ENCODE results near the gene TNNC2. TPM values are rescaled to one million over a fixed set of nuclear protein-coding genes. Genes with fewer than 3 reads are reported as not detected.

TNNC2 gene
- total and polyA plus RNA-seq, 2 of the 8 experiments (the other 6 are each of a cell fraction or from before 2014, with no cell fraction given), result 5.7 to 7.6 TPM

GRCh38 chr20:45780159-45780558 lies 47.0 kb downstream of the TNNC2 start:
- CTCF ChIA-PET (ENCODE audit: partially characterized antibody), result interaction anchor here (0.6 to 2.4 kb wide), 3 partner anchors 9 to 408 kb away, joined by 4 to 23 read pairs (median 4); no protein-coding TSS in a partner anchor
- H3K23ac ChIP-seq (ENCODE audit: insufficient read length), result no peak overlapping the region
- H3K14ac ChIP-seq (ENCODE audit: insufficient read length), result no peak overlapping the region
- no peaks in the 10 kb centered on the region for H3K27me3 ChIP-seq (replicated peaks in 1 of 4; ENCODE audit: control insufficient read depth in 3 of 4, extremely low read depth in 1 of 4, insufficient read depth in 3 of 4, low read length in 3 of 4)
- H3K79me1 ChIP-seq (ENCODE audit: low read depth, low read length), result no peaks in the 10 kb centered on the region
- 84% methylated on average over 4 of the region's 4 CpGs; no CpG with 5 or more reads in 1 of the 2 experiments for WGBS, 2 experiments (ENCODE audit: extremely low coverage in 1 of 2, insufficient coverage in 1 of 2, insufficient read length in 1 of 2, insufficient replicate concordance in 2 of 2, low coverage in 1 of 2, low lambda C conversion rate in 2 of 2, missing lambda C conversion rate in 1 of 2)
- no peak overlapping the region for H3K27ac ChIP-seq (ENCODE audit: low read depth, low read length)
- no peak overlapping the region for H3K18ac ChIP-seq (ENCODE audit: extremely low read depth, low read length)
- H4K8ac ChIP-seq (ENCODE audit: extremely low read depth, insufficient read depth, low read length), result no peak overlapping the region
- H3K36me3 ChIP-seq (ENCODE audit: control insufficient read depth in 2 of 4, insufficient read depth in 4 of 4, low read length in 3 of 4), result no peaks in the 10 kb centered on the region
- no peaks in the 10 kb centered on the region for H3K79me2 ChIP-seq (ENCODE audit: control insufficient read depth in 1 of 2, insufficient read depth in 2 of 2, low read length in 2 of 2)
- H2BK120ac ChIP-seq (replicated peaks; ENCODE audit: low read depth, low read length), result no peak overlapping the region
- no peak overlapping the region for H2BK5ac ChIP-seq (ENCODE audit: low read depth, low read length)
- H3K4me1 ChIP-seq (replicated peaks in 1 of 4; ENCODE audit: control insufficient read depth in 3 of 4, insufficient read depth in 4 of 4, low read length in 3 of 4), result no peaks in the 10 kb centered on the region
- POLR2A ChIA-PET (ENCODE audit: partially characterized antibody), result no interaction called here
- no peak for DNase-seq (ENCODE audit: low read depth in 1 of 2, low spot score in 2 of 2)
- no peak overlapping the region for H2BK20ac ChIP-seq (ENCODE audit: low read length)
- no peak overlapping the region for H3K4me2 ChIP-seq (ENCODE audit: insufficient read depth in 1 of 2, low read depth in 2 of 2, low read length in 2 of 2)
- H2AK5ac ChIP-seq (ENCODE audit: low read depth, low read length), result no peak overlapping the region
- H3K9ac ChIP-seq (replicated peaks in 1 of 4; ENCODE audit: extremely low read depth in 1 of 4, low read depth in 3 of 4, low read length in 3 of 4), result no peak overlapping the region
- no peak overlapping the region for H4K91ac ChIP-seq (replicated peaks; ENCODE audit: insufficient read length, low read length)
- H3K56ac ChIP-seq (replicated peaks; ENCODE audit: insufficient read length, low read depth, low read length), result no peak overlapping the region
- FAIRE-seq, result no peak
- no peaks in the 10 kb centered on the region for H3K9me3 ChIP-seq (ENCODE audit: insufficient read depth in 2 of 2, low read depth in 1 of 2, low read length in 1 of 2)
- H2AFZ ChIP-seq (ENCODE audit: low read length), result no peak overlapping the region
- H3K4ac ChIP-seq (replicated peaks; ENCODE audit: insufficient read length, low read depth, low read length), result no peak overlapping the region
- no peaks in the 10 kb centered on the region; the same call in 1 of the 2 replicates for H3K23me2 ChIP-seq (ENCODE audit: low read depth, low read length)
- H3K4me3 ChIP-seq (ENCODE audit: extremely low read depth in 1 of 4, insufficient read depth in 2 of 4, low read depth in 3 of 4, low read length in 4 of 4), result no peak overlapping the region
- no peaks in the 10 kb centered on the region for H4K20me1 ChIP-seq (replicated peaks in 1 of 2; ENCODE audit: control insufficient read depth in 1 of 2, insufficient read depth in 2 of 2, low read length in 2 of 2)
- no peak overlapping the region for H4K5ac ChIP-seq (ENCODE audit: insufficient read length, low read depth, low read length)
- no peak overlapping the region for H2BK15ac ChIP-seq (ENCODE audit: low read length)
- no peak overlapping the region for H2BK12ac ChIP-seq (ENCODE audit: low read depth, low read length)
- no peak for TF ChIP-seq SP1 (IDR thresholded peaks at IDR 0.05; ENCODE audit: low read depth, low read length)
- TF ChIP-seq FOSL1 (IDR thresholded peaks at IDR 0.05; ENCODE audit: insufficient read depth, low read depth, low read length), result no peak
- no peak for TF ChIP-seq CHD2 (IDR thresholded peaks at IDR 0.05; ENCODE audit: low read length)
- no peak for TF ChIP-seq JUND (IDR thresholded peaks at IDR 0.05; ENCODE audit: low read length)
- no peak for TF ChIP-seq POU5F1 (IDR thresholded peaks at IDR 0.05; ENCODE audit: low read depth, low read length)
- TF ChIP-seq SIRT6 (IDR thresholded peaks at IDR 0.05; ENCODE audit: low read length), result no peak
- TF ChIP-seq CREB1 (IDR thresholded peaks at IDR 0.05), result no peak
- no peak for TF ChIP-seq BRCA1 (IDR thresholded peaks at IDR 0.05; ENCODE audit: low read depth, low read length)
- TF ChIP-seq RXRA (IDR thresholded peaks at IDR 0.05; ENCODE audit: insufficient read depth, low read depth, low read length), result no peak
- no peak for TF ChIP-seq JUN (IDR thresholded peaks at IDR 0.05; ENCODE audit: low read depth, low read length)
- no peak for TF ChIP-seq HDAC6 (IDR thresholded peaks at IDR 0.05; ENCODE audit: low read depth, low read length)
- TF ChIP-seq POLR2AphosphoS5 (IDR thresholded peaks at IDR 0.05; ENCODE audit: low read depth, low read length), result no peak
- TF ChIP-seq CBX8 (IDR thresholded peaks at IDR 0.05; ENCODE audit: borderline replicate concordance, low read depth, low read length), result no peak
- no peak for TF ChIP-seq CBX5 (IDR thresholded peaks at IDR 0.05; ENCODE audit: low read depth, low read length)
- no peak for TF ChIP-seq KDM4A (IDR thresholded peaks at IDR 0.05; ENCODE audit: low read depth, low read length, severe bottlenecking)

Data from H1 (cell line).